ENCODE results near the gene KIF26B. TPM values are rescaled to one million over a fixed set of nuclear protein-coding genes. Genes with fewer than 3 reads are reported as not detected.

The KIF26B gene
- total RNA-seq, 1 experiment from 2014 or later = not detected

- Histone ChIP-seq H3K36me3 (no peaks in the 10 kb centered on the region), H3K9me3 (no peaks in the 10 kb centered on the region), H3K27me3 (no peaks in the 10 kb centered on the region), H3K4me3 (no peak overlapping the region)
- DNase-seq = no peak
Observed at GRCh38 chr1:245465666-245466065, 310.9 kb downstream of the KIF26B start.

DNA sequence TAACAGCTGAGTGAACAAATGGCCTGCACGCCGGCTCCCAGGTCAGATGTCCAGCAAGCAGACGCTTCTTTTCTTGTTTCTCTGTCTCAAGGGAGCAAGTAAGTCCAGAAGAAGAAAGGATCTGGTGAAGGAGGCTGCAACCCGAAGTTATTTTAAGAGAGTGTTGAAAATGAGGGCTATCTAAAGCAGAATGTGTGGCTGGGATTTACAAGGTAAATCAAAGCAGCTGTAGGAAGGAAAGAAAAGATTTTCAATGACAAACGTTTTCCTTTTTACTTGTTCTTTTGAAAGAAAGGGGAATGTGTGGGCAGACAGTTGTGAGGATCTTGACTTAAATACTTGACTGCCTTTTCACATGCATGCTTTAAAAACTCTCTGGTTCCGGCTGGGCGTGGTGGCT, 311.5 kb downstream of the KIF26B start:
- no peak for DNase-seq
- Histone ChIP-seq H3K9me3 (no peaks in the 10 kb centered on the region), H3K36me3 (no peaks in the 10 kb centered on the region), H3K27me3 (no peaks in the 10 kb centered on the region), H3K4me3 (no peak overlapping the region)

DNA sequence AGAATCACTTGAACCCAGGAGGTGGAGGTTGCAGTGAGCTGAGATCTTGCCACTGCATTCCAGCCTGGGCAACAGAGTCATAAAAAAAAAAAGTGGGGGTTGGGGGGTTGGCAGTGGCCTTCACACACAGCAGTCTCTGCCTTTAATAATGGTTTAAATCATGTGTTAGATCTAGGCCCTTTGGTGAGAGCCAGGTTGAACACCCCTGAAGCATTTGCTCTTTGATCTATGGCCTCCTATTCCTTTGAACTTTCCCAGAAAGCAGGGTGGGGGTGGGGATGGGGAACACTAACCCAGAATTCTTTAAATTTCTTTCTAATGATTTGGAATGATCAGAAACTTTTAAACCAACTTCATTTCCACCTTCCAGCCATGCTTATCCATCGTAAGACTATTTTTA, 313.0 kb downstream of the KIF26B start:
- no peak overlapping the region for H3K4me3 ChIP-seq
- no peaks in the 10 kb centered on the region for H3K36me3 ChIP-seq
- H3K9me3 ChIP-seq = no peaks in the 10 kb centered on the region
- no peak for DNase-seq
- no peaks in the 10 kb centered on the region for H3K27me3 ChIP-seq

GRCh38 chr1:245469006-245469405, 314.2 kb downstream of the KIF26B start:
- no peak for DNase-seq
- no peaks in the 10 kb centered on the region for H3K27me3 ChIP-seq

DNA sequence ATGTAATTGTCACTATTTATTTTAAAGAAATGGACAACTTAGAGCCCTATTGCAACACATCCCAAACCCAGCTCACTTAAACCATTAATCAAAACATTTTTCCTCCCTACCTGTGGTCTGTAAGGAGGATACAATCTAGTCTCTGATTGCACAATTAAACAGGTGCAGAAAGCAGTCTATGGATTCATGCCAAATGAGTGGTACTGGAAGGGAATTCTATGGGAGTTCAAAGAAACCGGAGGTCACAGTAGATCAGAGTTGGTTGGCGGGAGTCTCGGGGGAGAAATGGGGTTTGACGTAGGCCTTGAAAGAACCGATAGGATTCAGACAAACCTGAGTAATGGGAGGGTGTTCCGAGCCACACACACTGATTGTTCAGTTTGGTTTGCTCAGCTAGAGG, 314.9 kb downstream of the KIF26B start:
- Histone ChIP-seq H3K4me3 (no peak overlapping the region), H3K9me3 (no peaks in the 10 kb centered on the region), H3K36me3 (no peaks in the 10 kb centered on the region), H3K27me3 (no peaks in the 10 kb centered on the region)
- DNase-seq = no peak

More at GRCh38 chr1:245469006-245469405, 314.2 kb downstream of the KIF26B start:
- H3K4me3 ChIP-seq = no peak overlapping the region
- H3K36me3 ChIP-seq = no peaks in the 10 kb centered on the region
- no peaks in the 10 kb centered on the region for H3K9me3 ChIP-seq

- H3K36me3 ChIP-seq = no peaks in the 10 kb centered on the region
- H3K4me3 ChIP-seq = no peak overlapping the region
- no peaks in the 10 kb centered on the region for H3K9me3 ChIP-seq
- H3K27me3 ChIP-seq = no peaks in the 10 kb centered on the region
- peak; percentile 49 for DNase-seq
Observed at GRCh38 chr1:245475126-245475525, 320.3 kb downstream of the KIF26B start.

DNA sequence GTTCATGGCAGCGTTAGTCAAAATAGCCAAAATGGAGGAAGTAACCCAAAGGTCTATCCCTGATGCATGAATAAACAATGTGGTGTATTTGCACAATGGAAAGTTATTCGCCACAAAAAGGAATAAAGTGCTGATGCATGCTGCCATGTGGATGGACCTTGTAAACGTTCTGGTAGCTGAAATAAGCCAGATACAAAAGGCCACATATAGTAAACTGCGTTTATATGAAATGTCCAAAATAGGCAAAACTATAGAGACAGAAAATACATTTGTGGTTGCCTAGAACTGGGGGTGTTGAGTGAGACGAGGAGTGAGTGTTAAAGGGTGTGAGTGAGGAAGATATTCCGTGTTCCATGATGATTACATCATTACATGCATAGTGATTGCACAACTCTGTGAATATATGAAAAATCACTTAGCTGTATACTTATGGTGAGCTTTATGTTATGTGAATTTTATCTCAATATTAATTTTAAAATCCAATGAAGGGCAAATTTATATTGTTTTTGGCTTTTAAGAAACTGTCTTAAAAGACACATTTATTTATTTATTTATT, 321.3 kb downstream of the KIF26B start:
- no peaks in the 10 kb centered on the region for H3K9me3 ChIP-seq

GRCh38 chr1:245477941-245478340, 323.2 kb downstream of the KIF26B start:
- H3K4me3 ChIP-seq = no peak overlapping the region
- DNase-seq = no peak
- no peaks in the 10 kb centered on the region for H3K9me3 ChIP-seq
- H3K36me3 ChIP-seq = no peaks in the 10 kb centered on the region
- H3K27me3 ChIP-seq = no peaks in the 10 kb centered on the region

More for the DNA sequence above, 321.3 kb downstream of the KIF26B start:
- no peaks in the 10 kb centered on the region for H3K27me3 ChIP-seq
- DNase-seq = no peak
- H3K4me3 ChIP-seq = no peak overlapping the region
- H3K36me3 ChIP-seq = no peaks in the 10 kb centered on the region

GRCh38 chr1:245480393-245481120, 325.8 kb downstream of the KIF26B start:
- no peak for DNase-seq
- H3K36me3 ChIP-seq = no peaks in the 10 kb centered on the region
- H3K27me3 ChIP-seq = no peaks in the 10 kb centered on the region
- H3K9me3 ChIP-seq = no peaks in the 10 kb centered on the region
- no peak overlapping the region for H3K4me3 ChIP-seq

- Histone ChIP-seq H3K9me3 (no peaks in the 10 kb centered on the region), H3K4me3 (no peak overlapping the region), H3K36me3 (no peaks in the 10 kb centered on the region), H3K27me3 (no peaks in the 10 kb centered on the region)
- no peak for DNase-seq
Observed at GRCh38 chr1:245481261-245481660, 326.5 kb downstream of the KIF26B start.

GRCh38 chr1:245483247-245483646, 328.5 kb downstream of the KIF26B start:
- no peak overlapping the region for H3K4me3 ChIP-seq

DNA sequence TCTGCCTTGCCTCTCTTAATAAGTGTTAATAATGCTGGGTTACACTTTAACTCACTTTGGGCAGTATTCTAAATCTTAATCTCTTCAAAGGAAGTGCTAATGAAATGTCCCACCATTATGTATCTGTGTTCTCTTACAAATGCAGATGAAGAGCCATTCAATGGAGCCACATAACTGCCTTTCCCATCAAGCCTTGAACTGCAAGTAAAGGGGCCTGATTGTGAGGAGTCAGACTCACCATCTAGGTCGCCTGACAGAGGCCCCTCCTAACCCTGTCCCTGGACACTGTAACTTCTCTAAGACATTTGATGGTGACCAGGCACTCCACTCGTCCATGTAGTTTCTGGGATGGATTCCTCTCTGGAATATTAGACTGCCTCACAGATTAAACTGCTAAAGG, 329.4 kb downstream of the KIF26B start:
- no peaks in the 10 kb centered on the region for H3K27me3 ChIP-seq
- H3K36me3 ChIP-seq = no peaks in the 10 kb centered on the region
- no peak overlapping the region for H3K4me3 ChIP-seq
- H3K9me3 ChIP-seq = no peaks in the 10 kb centered on the region
- DNase-seq = no peak

More at GRCh38 chr1:245483247-245483646, 328.5 kb downstream of the KIF26B start:
- H3K27me3 ChIP-seq = no peaks in the 10 kb centered on the region
- no peaks in the 10 kb centered on the region for H3K9me3 ChIP-seq
- no peak for DNase-seq
- H3K36me3 ChIP-seq = no peaks in the 10 kb centered on the region

DNA sequence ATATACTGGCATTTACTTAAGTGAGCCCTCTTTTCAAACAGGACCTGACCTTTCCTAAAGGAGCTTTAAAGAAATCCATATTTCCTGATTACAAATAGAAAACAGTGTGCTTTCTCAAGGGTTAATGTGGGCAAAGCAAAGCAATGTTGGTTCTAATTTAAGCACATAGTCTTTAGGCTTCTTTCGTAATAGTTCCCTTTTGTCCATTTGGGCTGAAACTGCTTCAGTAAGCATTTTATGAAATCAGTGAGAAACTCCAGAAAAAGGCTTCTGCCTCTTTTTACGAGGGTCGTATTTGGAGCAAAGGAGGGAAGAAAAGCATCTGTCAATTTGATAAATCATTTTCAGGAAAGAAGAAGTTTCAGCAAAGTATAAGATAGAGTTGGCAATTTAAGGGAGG, 331.2 kb downstream of the KIF26B start:
- no peak overlapping the region for H3K4me3 ChIP-seq
- no peaks in the 10 kb centered on the region for H3K27me3 ChIP-seq
- no peak for DNase-seq
- no peaks in the 10 kb centered on the region for H3K9me3 ChIP-seq
- no peaks in the 10 kb centered on the region for H3K36me3 ChIP-seq

DNA sequence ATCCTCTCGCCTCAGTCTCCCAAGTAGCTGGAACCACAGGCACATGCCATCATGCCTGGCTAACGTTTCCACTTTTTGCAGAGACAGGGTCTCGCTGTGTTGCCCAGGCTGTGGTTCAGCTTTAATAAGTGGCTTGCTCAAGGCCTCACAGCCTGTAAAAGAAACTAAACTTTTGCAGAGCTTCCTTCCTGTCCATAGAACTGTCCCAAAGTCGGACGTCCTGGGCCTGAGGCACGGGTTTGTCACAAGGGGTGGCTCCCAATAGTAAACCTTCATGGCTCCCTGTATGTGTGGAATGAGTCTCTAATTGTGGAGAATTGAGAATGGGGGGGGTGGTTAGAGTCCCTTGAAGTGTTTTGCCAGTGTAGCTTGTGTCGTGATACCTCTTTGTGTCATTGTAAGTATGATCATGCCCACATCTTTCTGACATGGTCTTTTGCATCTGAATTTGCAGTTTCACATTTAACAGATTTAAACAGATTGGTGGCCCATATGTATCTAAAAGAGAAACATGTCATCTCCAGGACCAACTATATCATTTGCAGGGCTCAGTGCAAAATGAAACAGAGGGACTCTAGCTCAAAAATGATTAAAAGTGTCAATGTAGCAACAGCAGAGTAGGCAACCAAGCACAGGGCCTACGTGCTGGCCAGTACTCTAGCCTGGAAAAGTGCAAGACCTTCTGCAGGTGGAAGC, 332.1 kb downstream of the KIF26B start:
- Histone ChIP-seq H3K27me3 (no peaks in the 10 kb centered on the region), H3K4me3 (no peak overlapping the region), H3K9me3 (no peaks in the 10 kb centered on the region), H3K36me3 (no peaks in the 10 kb centered on the region)
- DNase-seq = no peak

DNA sequence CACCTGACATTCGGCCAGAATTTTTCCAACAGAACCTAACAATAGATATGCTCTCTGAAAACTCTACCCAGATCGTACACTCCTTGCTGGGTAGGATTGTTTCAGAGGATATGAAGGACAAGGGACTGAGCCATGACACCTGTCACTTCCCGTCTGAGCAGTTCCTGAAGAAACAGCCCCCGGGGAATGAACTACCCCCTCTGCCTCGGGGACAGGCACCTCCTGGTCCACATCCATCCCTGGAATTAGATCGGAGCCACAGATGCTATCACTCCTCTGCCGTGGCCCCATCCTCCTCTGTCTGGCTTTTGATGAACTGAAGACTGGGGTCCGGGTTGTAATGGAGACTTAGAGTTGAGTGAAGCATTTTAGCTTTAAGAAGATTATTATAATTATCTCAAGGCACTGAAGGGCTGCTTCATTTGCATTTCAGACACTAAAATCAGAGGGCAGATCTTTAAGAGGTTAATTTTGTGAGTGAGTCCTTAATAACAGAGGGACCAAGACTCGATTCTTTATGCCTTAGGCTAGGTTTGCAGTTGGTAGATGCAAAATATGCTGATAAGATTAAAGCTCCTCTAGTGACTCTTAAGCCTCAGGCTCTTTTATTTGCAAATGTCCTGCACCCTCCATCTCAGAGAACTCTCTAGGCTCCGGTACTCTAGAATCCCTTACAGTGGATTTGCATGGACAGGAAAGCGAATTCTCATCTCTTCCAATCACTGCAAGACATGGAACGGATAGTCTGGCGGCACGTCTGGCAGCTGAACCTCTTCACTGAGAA, 333.8 kb downstream of the KIF26B start:
- no peak for DNase-seq
- no peaks in the 10 kb centered on the region for H3K36me3 ChIP-seq
- no peaks in the 10 kb centered on the region for H3K27me3 ChIP-seq
- H3K4me3 ChIP-seq = no peak overlapping the region
- no peaks in the 10 kb centered on the region; the same call in 1 of the 2 replicates for H3K9me3 ChIP-seq

GRCh38 chr1:245489838-245490237, 335.1 kb downstream of the KIF26B start:
- Histone ChIP-seq H3K27me3 (no peaks in the 10 kb centered on the region), H3K36me3 (no peaks in the 10 kb centered on the region), H3K4me3 (no peak overlapping the region), H3K9me3 (no peaks in the 10 kb centered on the region; the same call in 1 of the 2 replicates)
- no peak for DNase-seq

GRCh38 chr1:245493029-245493428, 338.2 kb downstream of the KIF26B start:
- Histone ChIP-seq H3K36me3 (no peaks in the 10 kb centered on the region), H3K4me3 (no peak overlapping the region), H3K9me3 (no peaks in the 10 kb centered on the region; the same call in 1 of the 2 replicates), H3K27me3 (no peaks in the 10 kb centered on the region)
- peak; percentile 4 for DNase-seq
